Omental fat pad (tissue), 4 donors: ENCODE results near the gene SLC2A13. TPM values are rescaled to one million over a fixed set of nuclear protein-coding genes. Genes with fewer than 3 reads are reported as not detected.
"Not testable (repeated sequence)": the region's sequence is repeated elsewhere in the genome, so short reads cannot be mapped to it uniquely, and the experiment has no call there.

Source experiments
- ATAC-seq: fragments of 150-250 bp; one replicate; pipeline ENCODE4 v1.9.1; 2016; ENCODE audit warnings: mild to moderate bottlenecking, moderate library complexity; ENCODE audit not compliant: low FRiP score
- DNase-seq: peaks from one replicate; pipeline ENCODE4 v3.0.0-alpha.2; 2019; ENCODE audit warnings: low spot score
- total RNA-seq, 4 donors: library from RNA; depleted of rRNA; stranded (reverse); fragments of >200 nt; gene quantifications; one replicate each; pipeline ENCODE4 v1.1.0, GENCODE V29; 2016
- TF ChIP-seq, protein P1 (sequence below), 3 donors: fragments of 450-650 bp; IDR thresholded peaks; one replicate each; pipeline ENCODE4 v1.5.1; 2016 to 2017; ENCODE audit warnings: antibody characterized with exemption in 3 of 3, mild to moderate bottlenecking in 3 of 3, moderate library complexity in 2 of 3

SLC2A13 gene
- total RNA-seq, 4 donors from 2014 or later = 11.6 to 25.9 (median 15.6) TPM

DNA sequence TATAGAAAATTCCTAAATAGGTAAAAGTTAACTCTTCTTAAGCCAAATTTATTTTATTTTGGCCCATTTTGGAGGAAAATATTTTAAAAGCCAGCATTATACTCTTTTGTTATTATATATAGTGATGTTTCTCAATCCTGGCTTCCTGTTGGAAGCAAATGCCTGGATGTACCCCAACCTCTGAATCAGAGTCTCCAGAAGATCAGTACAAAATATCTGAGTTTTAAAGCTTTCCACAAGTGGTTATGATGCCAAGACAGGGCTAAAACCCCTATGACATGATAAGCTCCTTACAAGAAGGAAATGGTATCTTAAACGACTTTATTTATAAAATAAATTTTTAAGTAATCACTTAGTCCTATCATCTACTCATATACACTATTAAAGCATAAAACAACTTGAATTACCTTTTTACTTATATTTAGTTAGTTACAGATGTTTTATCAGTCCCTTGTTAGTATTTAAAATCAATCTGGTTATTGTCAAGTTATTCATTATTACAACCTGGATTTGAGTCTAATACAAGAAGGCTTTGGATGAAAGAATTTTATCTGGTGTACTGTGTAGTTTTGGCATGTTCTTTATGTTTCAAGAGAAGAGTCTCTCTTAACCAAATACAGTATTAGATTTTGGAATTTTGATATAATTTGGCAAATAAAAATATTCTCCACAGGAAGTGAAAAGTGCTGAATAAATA lies 238.1 kb downstream of the SLC2A13 start:
- no peak for ATAC-seq
- TF ChIP-seq, protein P1, sequence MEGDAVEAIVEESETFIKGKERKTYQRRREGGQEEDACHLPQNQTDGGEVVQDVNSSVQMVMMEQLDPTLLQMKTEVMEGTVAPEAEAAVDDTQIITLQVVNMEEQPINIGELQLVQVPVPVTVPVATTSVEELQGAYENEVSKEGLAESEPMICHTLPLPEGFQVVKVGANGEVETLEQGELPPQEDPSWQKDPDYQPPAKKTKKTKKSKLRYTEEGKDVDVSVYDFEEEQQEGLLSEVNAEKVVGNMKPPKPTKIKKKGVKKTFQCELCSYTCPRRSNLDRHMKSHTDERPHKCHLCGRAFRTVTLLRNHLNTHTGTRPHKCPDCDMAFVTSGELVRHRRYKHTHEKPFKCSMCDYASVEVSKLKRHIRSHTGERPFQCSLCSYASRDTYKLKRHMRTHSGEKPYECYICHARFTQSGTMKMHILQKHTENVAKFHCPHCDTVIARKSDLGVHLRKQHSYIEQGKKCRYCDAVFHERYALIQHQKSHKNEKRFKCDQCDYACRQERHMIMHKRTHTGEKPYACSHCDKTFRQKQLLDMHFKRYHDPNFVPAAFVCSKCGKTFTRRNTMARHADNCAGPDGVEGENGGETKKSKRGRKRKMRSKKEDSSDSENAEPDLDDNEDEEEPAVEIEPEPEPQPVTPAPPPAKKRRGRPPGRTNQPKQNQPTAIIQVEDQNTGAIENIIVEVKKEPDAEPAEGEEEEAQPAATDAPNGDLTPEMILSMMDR (IDR thresholded peaks at IDR 0.05) = no peak
- DNase-seq = no peak

DNA sequence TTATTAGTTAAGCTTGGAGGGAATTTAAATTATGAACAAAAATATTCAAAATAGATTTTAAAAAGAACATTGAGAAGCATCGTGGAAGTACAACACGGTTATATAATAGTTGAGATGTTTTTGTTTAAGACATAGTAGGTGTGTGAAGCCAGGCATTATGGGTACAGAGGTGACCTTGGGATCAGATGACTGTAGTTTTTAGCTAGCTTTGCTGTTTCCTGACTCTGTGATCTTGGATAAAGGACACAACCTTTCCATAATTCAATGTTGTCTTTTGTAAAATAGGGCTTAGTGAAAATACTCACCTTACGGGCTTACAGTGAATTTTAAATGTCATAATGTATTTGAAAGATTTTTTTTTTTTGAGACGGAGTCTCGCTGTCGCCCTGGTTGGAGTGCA lies 239.7 kb downstream of the SLC2A13 start:
- DNase-seq (no peak), ATAC-seq (no peak)
- TF ChIP-seq, protein P1 (IDR thresholded peaks at IDR 0.05) = no peak

DNA sequence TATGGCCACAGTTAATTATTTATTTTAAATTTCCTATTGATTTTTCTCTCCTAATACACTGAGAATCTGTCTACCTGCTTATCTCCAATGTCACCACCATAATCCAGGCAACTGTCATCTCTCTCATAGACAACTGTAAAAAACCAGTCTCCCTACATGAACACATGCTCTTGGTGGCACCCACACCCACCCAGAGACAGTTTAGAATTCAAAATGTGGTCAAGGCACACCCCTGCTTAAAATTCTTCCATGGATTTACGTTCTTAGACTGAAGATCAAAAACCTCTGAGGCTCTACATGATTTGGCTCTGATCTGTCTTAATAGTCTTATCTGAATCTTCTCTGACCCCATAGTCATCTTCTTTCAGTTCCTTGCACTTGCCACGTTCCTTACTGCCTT lies 245.2 kb downstream of the SLC2A13 start:
- no peak for DNase-seq
- TF ChIP-seq, protein P1 (IDR thresholded peaks at IDR 0.05) = no peak
- ATAC-seq = no peak

DNA sequence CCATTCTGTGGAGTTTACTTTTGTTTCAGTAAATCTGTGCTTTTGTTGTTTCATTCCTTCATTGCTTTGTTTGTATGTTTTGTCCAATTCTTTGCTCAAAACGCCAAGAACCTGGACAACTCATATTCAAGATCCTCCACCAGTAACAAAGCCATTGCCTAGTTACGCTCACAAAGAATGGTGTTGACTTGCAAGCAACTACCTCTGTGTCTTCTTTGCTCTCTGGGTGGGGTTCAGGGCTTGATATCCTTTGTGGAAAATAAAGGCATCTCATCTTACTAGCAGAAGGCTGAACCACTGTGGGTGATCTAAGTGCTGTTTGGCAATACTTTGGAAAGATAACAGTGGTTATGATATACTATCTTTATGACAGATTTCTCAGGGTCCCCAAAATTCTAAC lies 252.9 kb downstream of the SLC2A13 start:
- TF ChIP-seq, protein P1 (IDR thresholded peaks at IDR 0.05) = no peak
- ATAC-seq (no peak), DNase-seq (no peak)

DNA sequence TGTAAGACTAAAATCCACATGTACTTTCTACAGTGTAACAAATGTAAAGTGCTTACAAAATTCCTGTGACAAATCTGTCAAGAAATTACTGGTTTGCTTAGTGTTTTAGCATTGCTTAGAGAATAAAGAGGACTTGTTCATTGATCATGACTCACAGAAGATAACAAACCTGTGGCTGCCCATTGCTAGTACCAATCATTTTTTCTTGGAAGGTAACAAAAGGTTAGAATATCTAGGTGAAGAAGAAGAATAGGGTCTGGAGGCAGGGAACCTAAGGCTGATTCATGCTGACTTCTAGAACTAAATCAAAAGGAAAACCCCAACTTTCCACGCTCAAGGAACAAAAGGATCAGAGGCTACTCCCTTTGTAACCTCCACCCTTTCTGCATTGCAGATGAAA lies 253.5 kb downstream of the SLC2A13 start:
- DNase-seq = no peak
- TF ChIP-seq, protein P1 (IDR thresholded peaks at IDR 0.05) = no peak
- ATAC-seq = no peak

DNA sequence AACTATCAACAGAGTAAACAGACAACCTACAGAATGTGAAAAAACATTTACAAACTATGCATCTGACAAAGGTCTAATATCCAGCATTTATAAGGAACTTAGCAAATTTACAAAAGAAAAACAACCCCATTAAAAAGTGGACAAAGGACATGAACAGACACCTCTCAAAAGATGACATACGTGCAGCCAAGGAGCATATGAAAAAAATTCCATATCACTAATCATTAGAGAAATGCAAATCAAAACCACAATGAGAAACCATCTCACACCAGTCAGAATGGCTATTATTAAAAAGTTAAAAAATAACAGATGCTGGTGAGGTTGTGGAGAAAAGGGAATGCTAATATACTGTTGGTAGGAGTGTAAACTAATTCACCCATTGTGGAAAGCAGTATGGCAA lies 257.7 kb downstream of the SLC2A13 start:
- ATAC-seq, DNase-seq: not testable (repeated sequence)

DNA sequence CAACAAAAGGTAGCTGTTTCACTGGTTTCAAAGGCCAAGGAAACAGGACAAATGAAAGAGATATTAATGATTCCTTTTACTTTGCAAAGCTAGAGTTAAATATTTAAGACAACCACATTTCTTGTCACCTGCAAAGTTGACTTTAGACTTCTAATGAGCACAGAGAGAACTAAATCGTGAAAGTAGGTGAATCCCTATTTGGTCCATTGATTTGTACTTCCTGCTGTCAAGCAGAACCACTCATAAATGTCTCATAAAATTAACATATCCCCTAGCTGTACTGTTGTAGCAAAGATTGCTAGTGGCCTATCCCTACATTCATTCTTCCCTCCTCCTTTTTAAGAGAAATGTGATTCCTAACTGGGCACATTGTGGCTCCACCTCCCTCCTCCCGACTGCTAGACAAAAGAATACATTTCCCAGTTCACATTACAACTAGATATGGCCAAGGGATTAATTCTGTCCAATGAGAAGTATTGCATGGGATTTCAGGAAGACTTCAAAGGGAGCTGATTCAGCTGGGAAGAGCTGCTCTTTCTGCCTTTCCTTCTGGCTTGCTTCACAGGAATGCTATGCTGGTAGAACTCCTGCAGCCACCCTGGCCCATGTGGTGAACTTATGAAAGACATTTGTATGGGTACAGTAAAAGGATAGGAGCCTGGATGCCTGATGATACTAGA lies 258.8 kb downstream of the SLC2A13 start:
- ATAC-seq (no peak), DNase-seq (no peak)
- TF ChIP-seq, protein P1 (IDR thresholded peaks at IDR 0.05) = no peak
